CD14-positive monocyte (primary cell): ENCODE results near the gene ARHGAP11B.
"Not testable (repeated sequence)": the region's sequence is repeated elsewhere in the genome, so short reads cannot be mapped to it uniquely, and the experiment has no call there.

ENCODE experiments used
- DNase-seq, 3 donors: peaks; one replicate each; pipeline ENCODE4 v3.0.0-alpha.2; 2011 to 2022
- H2AFZ ChIP-seq: 2 replicates; pipeline ENCODE4 v1.6.0; 2012; ENCODE audit warnings: mild to moderate bottlenecking, low read depth, low read length, inconsistent platforms; ENCODE audit not compliant: insufficient read depth, poor library complexity, severe bottlenecking
- H3K27ac ChIP-seq, 2 donors: 1 replicate in 1 of 2; 2 replicates in 1 of 2; pipeline ENCODE4 v1.5.1; 2012 to 2013; ENCODE audit warnings: low read length in 2 of 2, control low read depth in 1 of 2, inconsistent platforms in 1 of 2, low read depth in 1 of 2, mild to moderate bottlenecking in 1 of 2
- H3K27me3 ChIP-seq, 2 donors: one replicate each; pipeline versions ENCODE4 v1.6.0 to v1.6.1; 2011 to 2013; ENCODE audit warnings: low read length in 2 of 2; ENCODE audit not compliant: control insufficient read depth in 2 of 2, insufficient read depth in 2 of 2
- H3K36me3 ChIP-seq, 2 donors: replicated peaks in 1 of 2; 1 replicate in 1 of 2; 2 replicates in 1 of 2; pipeline versions ENCODE4 v1.5.1 to v1.6.1; 2012 to 2013; ENCODE audit warnings: low read length in 2 of 2, control low read depth in 1 of 2, inconsistent platforms in 1 of 2, mild to moderate bottlenecking in 1 of 2; ENCODE audit not compliant: insufficient read depth in 2 of 2, control insufficient read depth in 1 of 2
- H3K4me1 ChIP-seq, 2 donors: 1 replicate in 1 of 2; 2 replicates in 1 of 2; pipeline versions ENCODE4 v1.5.1 to v1.6.1; 2012 to 2013; ENCODE audit warnings: low read length in 2 of 2, control low read depth in 1 of 2, inconsistent platforms in 1 of 2, mild to moderate bottlenecking in 1 of 2, moderate library complexity in 1 of 2; ENCODE audit not compliant: insufficient read depth in 2 of 2, control insufficient read depth in 1 of 2
- H3K4me2 ChIP-seq: replicated peaks from 2 replicates; pipeline ENCODE3; 2012; ENCODE audit warnings: low read length, moderate library complexity, mild to moderate bottlenecking; ENCODE audit not compliant: poor library complexity, severe bottlenecking; ENCODE audit errors: extremely low read depth
- H3K4me3 ChIP-seq, 3 experiments: fragments of 200-600 bp in 1 of 3; sonication (generic) in 1 of 3; replicated peaks in 1 of 3; 1 replicate in 2 of 3; 2 replicates in 1 of 3; pipeline ENCODE4 v1.5.1; 2011 to 2013; ENCODE audit warnings: low read length in 3 of 3, mild to moderate bottlenecking in 3 of 3, control low read depth in 2 of 3, low read depth in 2 of 3, inconsistent platforms in 1 of 3, moderate library complexity in 1 of 3
- H3K79me2 ChIP-seq: 2 replicates; pipeline ENCODE4 v1.6.0; 2012; ENCODE audit warnings: mild to moderate bottlenecking, control low read depth, inconsistent platforms, low read length, moderate library complexity; ENCODE audit not compliant: insufficient read depth
- H3K9ac ChIP-seq: 2 replicates; pipeline ENCODE4 v1.6.0; 2017; ENCODE audit warnings: low read length, mild to moderate bottlenecking; ENCODE audit not compliant: insufficient read depth, poor library complexity, severe bottlenecking
- H3K9me3 ChIP-seq, 2 donors: replicated peaks in 1 of 2; 1 replicate in 1 of 2; 2 replicates in 1 of 2; pipeline versions ENCODE4 v1.5.1 to v1.6.1; 2012 to 2013; ENCODE audit warnings: low read length in 2 of 2, control low read depth in 1 of 2; ENCODE audit not compliant: control insufficient read depth in 1 of 2, insufficient read depth in 1 of 2
- H4K20me1 ChIP-seq: 2 replicates; pipeline ENCODE4 v1.6.0; 2012; ENCODE audit warnings: mild to moderate bottlenecking, low read length, control low read depth, moderate library complexity; ENCODE audit not compliant: insufficient read depth
- H3K27ac Mint-ChIP-seq, 7 donors: one replicate each; pipeline ENCODE4 v1.8.0; 2020; ENCODE audit warnings: mild to moderate bottlenecking in 7 of 7, mixed read lengths in 7 of 7, moderate library complexity in 6 of 7, inconsistent platforms in 2 of 7
- H3K27me3 Mint-ChIP-seq, 3 donors: one replicate each; pipeline ENCODE4 v1.8.0; 2021 to 2022; ENCODE audit warnings: low read depth in 3 of 3, mild to moderate bottlenecking in 3 of 3, mixed read lengths in 3 of 3, moderate library complexity in 3 of 3, inconsistent platforms in 1 of 3
- H3K36me3 Mint-ChIP-seq, 2 donors: one replicate each; pipeline ENCODE4 v1.8.0; 2020; ENCODE audit warnings: mixed read lengths in 2 of 2, inconsistent platforms in 1 of 2, mild to moderate bottlenecking in 1 of 2
- H3K4me1 Mint-ChIP-seq: one replicate; pipeline ENCODE4 v1.8.0; 2020; ENCODE audit warnings: mild to moderate bottlenecking, mixed read lengths
- H3K4me3 Mint-ChIP-seq, 2 donors: one replicate each; pipeline ENCODE4 v1.8.0; 2020; ENCODE audit warnings: mild to moderate bottlenecking in 2 of 2, mixed read lengths in 2 of 2, moderate library complexity in 1 of 2
- H3K9me3 Mint-ChIP-seq, 7 donors: one replicate each; pipeline ENCODE4 v1.8.0; 2020 to 2022; ENCODE audit warnings: mixed read lengths in 7 of 7, mild to moderate bottlenecking in 6 of 7, moderate library complexity in 6 of 7, inconsistent platforms in 2 of 7
- WGBS: methylation state at CpG from one replicate; pipeline ENCODE4 v1.1.5; 2013; ENCODE audit warnings: missing lambda C conversion rate; ENCODE audit not compliant: insufficient coverage; 5-methylcytosine and 5-hydroxymethylcytosine counted together
- intact Hi-C, 2 donors: fragments of 100-400 bp; cut with micrococcal nuclease; formaldehyde crosslinking; loops; one replicate each; pipeline versions ENCODE4 v1.15.0 to v1.15.1; 2023
- TF ChIP-seq, protein P1 (sequence below): fragments of 200-600 bp; IDR thresholded peaks from one replicate; pipeline ENCODE4 v1.8.0; 2022; ENCODE audit warnings: antibody characterized with exemption, mild to moderate bottlenecking

Gene ARHGAP11B

DNA sequence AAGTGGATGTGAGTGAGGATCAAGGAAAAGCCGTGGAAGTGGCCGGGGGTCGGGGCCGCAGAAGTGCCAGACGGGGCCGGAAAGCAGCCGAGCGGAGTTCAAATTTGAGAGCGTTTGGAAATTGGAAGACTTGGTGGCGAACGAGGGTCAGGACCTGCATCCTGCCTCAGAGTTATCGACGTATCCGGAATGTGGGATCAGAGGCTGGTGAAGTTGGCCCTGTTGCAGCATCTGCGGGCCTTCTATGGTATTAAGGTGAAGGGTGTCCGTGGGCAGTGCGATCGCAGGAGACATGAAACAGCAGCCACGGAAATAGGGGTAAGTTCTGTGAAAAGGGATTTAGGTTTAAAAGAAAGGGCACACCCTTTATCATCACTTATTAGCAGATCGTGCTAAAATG, 704 bp downstream of the ARHGAP11B start:
- intact Hi-C loops, H3K36me3 ChIP-seq, H4K20me1 ChIP-seq, H3K4me1 ChIP-seq, H3K9me3 ChIP-seq, DNase-seq, H3K27me3 Mint-ChIP-seq, H3K27me3 ChIP-seq, H3K9me3 Mint-ChIP-seq, H3K36me3 Mint-ChIP-seq: not testable (repeated sequence)
- peak overlapping the region; percentile 38 to 88 for H3K27ac ChIP-seq
- Mint-ChIP-seq H3K27ac (peak overlapping the region; percentile 75 to 98 (median 96)), H3K4me1 (peaks cover 20% of the 10 kb centered on the region), H3K4me3 (peak overlapping the region; percentile 98 to 99)
- no CpG with 5 or more reads among the region's 20 CpGs for WGBS
- peaks cover 53% of the 10 kb centered on the region for H3K79me2 ChIP-seq
- peak overlapping the region; percentile 70 to 95 (median 87) for H3K4me3 ChIP-seq
- H2AFZ ChIP-seq = peak overlapping the region; percentile 83
- H3K9ac ChIP-seq = peak overlapping the region; percentile 74
- H3K4me2 ChIP-seq = peak overlapping the region; percentile 50

DNA sequence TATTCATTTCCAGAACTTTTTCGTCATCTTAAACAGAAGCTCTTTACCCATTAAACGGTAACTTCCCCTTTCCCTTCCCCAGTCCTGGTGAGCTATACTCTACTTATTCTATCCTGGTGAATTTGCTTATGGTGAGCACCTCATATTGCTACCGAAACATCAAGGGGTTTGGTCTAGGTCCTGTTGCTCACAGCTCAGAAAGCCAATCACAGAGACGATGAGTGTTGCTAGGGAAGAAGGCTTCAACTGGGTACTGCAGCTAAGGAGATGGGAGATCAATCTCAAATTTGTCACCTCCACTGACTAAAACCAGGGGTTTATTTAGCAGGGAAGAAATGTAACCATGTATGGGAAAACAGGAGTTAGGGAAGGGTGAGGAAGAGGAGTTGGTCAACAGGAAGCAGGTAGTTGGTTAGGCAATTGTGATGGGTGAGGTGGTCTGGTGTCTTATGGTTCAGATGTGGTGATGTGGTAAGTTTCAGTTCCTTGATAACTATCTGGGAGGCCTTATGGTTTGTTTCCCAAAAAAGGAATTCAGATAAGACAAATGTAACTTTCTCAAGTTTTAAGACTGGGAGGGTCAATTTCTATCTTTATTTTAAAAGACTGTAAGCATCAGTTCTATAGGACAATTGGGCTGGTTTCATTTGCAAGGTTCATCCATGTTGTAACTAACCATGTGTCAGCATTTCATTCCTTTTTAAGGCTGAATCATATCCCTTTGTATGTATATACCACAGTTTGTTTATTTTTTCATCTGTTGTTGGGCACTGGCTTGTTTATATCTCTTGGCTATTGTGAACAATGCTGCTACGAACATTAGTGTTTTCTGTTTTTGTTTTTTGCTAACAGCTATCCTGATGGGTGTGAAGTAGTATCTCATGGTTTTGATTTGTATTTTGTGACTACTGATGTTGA, 24.3 kb downstream of the ARHGAP11B start:
- H4K20me1 ChIP-seq = no peaks in the 10 kb centered on the region
- peaks cover 22% of the 10 kb centered on the region for H3K4me1 Mint-ChIP-seq
- intact Hi-C loops = no loop called here
- peaks cover 9 to 32% of the 10 kb centered on the region in 2 donors for H3K36me3 ChIP-seq
- peak; percentile 28 to 59 (median 58) for DNase-seq
- H3K36me3 Mint-ChIP-seq = peaks cover 23 to 34% of the 10 kb centered on the region in 2 donors
- H3K4me3 Mint-ChIP-seq = peak overlapping the region in 1 of 2 donors; percentile 76
- peak overlapping the region in 1 of 2 donors; percentile 76 for H3K27ac ChIP-seq
- no peak overlapping the region for H3K9ac ChIP-seq
- peak overlapping the region in 1 of 3 experiments; percentile 12 for H3K4me3 ChIP-seq
- H3K27ac Mint-ChIP-seq = peak overlapping the region; percentile 83 to 92 (median 91)
- H3K9me3 ChIP-seq = no peaks in the 10 kb centered on the region
- peaks cover 0 to 3% (median 0%) of the 10 kb centered on the region in 3 donors for H3K27me3 Mint-ChIP-seq
- 0% methylated on average over 2 of the region's 5 CpGs for WGBS
- no peaks in the 10 kb centered on the region for H3K9me3 Mint-ChIP-seq
- H2AFZ ChIP-seq = peak overlapping the region; percentile 48
- no peaks in the 10 kb centered on the region for H3K27me3 ChIP-seq
- peaks cover 15 to 18% of the 10 kb centered on the region in 2 donors for H3K4me1 ChIP-seq
- TF ChIP-seq, protein P1, sequence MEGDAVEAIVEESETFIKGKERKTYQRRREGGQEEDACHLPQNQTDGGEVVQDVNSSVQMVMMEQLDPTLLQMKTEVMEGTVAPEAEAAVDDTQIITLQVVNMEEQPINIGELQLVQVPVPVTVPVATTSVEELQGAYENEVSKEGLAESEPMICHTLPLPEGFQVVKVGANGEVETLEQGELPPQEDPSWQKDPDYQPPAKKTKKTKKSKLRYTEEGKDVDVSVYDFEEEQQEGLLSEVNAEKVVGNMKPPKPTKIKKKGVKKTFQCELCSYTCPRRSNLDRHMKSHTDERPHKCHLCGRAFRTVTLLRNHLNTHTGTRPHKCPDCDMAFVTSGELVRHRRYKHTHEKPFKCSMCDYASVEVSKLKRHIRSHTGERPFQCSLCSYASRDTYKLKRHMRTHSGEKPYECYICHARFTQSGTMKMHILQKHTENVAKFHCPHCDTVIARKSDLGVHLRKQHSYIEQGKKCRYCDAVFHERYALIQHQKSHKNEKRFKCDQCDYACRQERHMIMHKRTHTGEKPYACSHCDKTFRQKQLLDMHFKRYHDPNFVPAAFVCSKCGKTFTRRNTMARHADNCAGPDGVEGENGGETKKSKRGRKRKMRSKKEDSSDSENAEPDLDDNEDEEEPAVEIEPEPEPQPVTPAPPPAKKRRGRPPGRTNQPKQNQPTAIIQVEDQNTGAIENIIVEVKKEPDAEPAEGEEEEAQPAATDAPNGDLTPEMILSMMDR = no peak
- H3K4me2 ChIP-seq = peak overlapping the region; percentile 22
- H3K79me2 ChIP-seq = peaks cover 8% of the 10 kb centered on the region
